Measurements from ENCODE around the gene ADAMTS3. TPM values are rescaled to one million over a fixed set of nuclear protein-coding genes. Genes with fewer than 3 reads are reported as not detected.
A peak's percentile ranks its signal among the peaks of the same experiment; 100 is the strongest.

Gene ADAMTS3
- total RNA-seq, 1 donor from 2014 or later, result 0.89 TPM

- Mint-ChIP-seq H3K27me3 (no peaks in the 10 kb centered on the region), H3K4me1 (ENCODE audit: low read depth) (no peaks in the 10 kb centered on the region), H3K4me3 (ENCODE audit: low read depth) (no peak overlapping the region), H3K36me3 (ENCODE audit: insufficient read depth) (no peaks in the 10 kb centered on the region), H3K9me3 (ENCODE audit: low read depth) (no peaks in the 10 kb centered on the region), H3K27ac (no peak overlapping the region)
- DNase-seq (ENCODE audit: low spot score, unreplicated experiment), result no peak
- TF ChIP-seq CTCF (IDR thresholded peaks at IDR 0.05; ENCODE audit: unreplicated experiment), result no peak
These were observed 145.0 kb downstream of the ADAMTS3 start for GRCh38 chr4:72424006-72424405.

- Mint-ChIP-seq H3K4me1 (ENCODE audit: low read depth) (no peaks in the 10 kb centered on the region), H3K9me3 (ENCODE audit: low read depth) (no peaks in the 10 kb centered on the region), H3K27me3 (no peaks in the 10 kb centered on the region), H3K4me3 (ENCODE audit: low read depth) (no peak overlapping the region), H3K36me3 (ENCODE audit: insufficient read depth) (no peaks in the 10 kb centered on the region), H3K27ac (no peak overlapping the region)
- TF ChIP-seq CTCF (IDR thresholded peaks at IDR 0.05; ENCODE audit: unreplicated experiment), result no peak
- no peak for DNase-seq (ENCODE audit: low spot score, unreplicated experiment)
These were observed 146.6 kb downstream of the ADAMTS3 start for GRCh38 chr4:72422416-72422815.

GRCh38 chr4:72418458-72418857 is 150.6 kb downstream of the ADAMTS3 start:
- TF ChIP-seq CTCF (IDR thresholded peaks at IDR 0.05; ENCODE audit: unreplicated experiment), result no peak
- no peaks in the 10 kb centered on the region for H3K4me1 Mint-ChIP-seq (ENCODE audit: low read depth)
- H3K27me3 Mint-ChIP-seq, result no peaks in the 10 kb centered on the region
- H3K36me3 Mint-ChIP-seq (ENCODE audit: insufficient read depth), result no peaks in the 10 kb centered on the region
- H3K9me3 Mint-ChIP-seq (ENCODE audit: low read depth), result no peaks in the 10 kb centered on the region
- no peak overlapping the region for H3K4me3 Mint-ChIP-seq (ENCODE audit: low read depth)
- no peak overlapping the region for H3K27ac Mint-ChIP-seq
- DNase-seq (ENCODE audit: low spot score, unreplicated experiment), result no peak

- H3K36me3 Mint-ChIP-seq (ENCODE audit: insufficient read depth), result no peaks in the 10 kb centered on the region
- H3K9me3 Mint-ChIP-seq (ENCODE audit: low read depth), result no peaks in the 10 kb centered on the region
- DNase-seq (ENCODE audit: low spot score, unreplicated experiment), result no peak
- peak overlapping the region; percentile 30 for H3K27ac Mint-ChIP-seq
- no peaks in the 10 kb centered on the region for H3K27me3 Mint-ChIP-seq
- H3K4me1 Mint-ChIP-seq (ENCODE audit: low read depth), result peaks cover 4% of the 10 kb centered on the region
- H3K4me3 Mint-ChIP-seq (ENCODE audit: low read depth), result no peak overlapping the region
- TF ChIP-seq CTCF (IDR thresholded peaks at IDR 0.05; ENCODE audit: unreplicated experiment), result no peak
These were observed 158.9 kb downstream of the ADAMTS3 start for GRCh38 chr4:72410158-72410557.

- H3K27ac Mint-ChIP-seq, result no peak overlapping the region
- no peak for DNase-seq (ENCODE audit: low spot score, unreplicated experiment)
- no peaks in the 10 kb centered on the region for H3K27me3 Mint-ChIP-seq
- H3K4me1 Mint-ChIP-seq (ENCODE audit: low read depth), result peaks cover 5% of the 10 kb centered on the region
- H3K36me3 Mint-ChIP-seq (ENCODE audit: insufficient read depth), result no peaks in the 10 kb centered on the region
- TF ChIP-seq CTCF (IDR thresholded peaks at IDR 0.05; ENCODE audit: unreplicated experiment), result no peak
- H3K9me3 Mint-ChIP-seq (ENCODE audit: low read depth), result no peaks in the 10 kb centered on the region
- H3K4me3 Mint-ChIP-seq (ENCODE audit: low read depth), result no peak overlapping the region
These were observed 160.5 kb downstream of the ADAMTS3 start for GRCh38 chr4:72408568-72408967.

All from progenitor cell of endocrine pancreas (in vitro differentiated cells).